Right ventricle myocardium superior (tissue), 1 donor: Measurements from ENCODE around the gene PRKCZ. TPM values are rescaled to one million over a fixed set of nuclear protein-coding genes. Genes with fewer than 3 reads are reported as not detected.
A peak's percentile ranks its signal among the peaks of the same experiment; 100 is the strongest.

Experiments
- ATAC-seq: fragments of 200-7000 bp; cut with Tn5 transposase; one replicate; pipeline ENCODE4 v1.9.1; 2020; ENCODE audit warnings: mild to moderate bottlenecking; ENCODE audit not compliant: poor library complexity
- DNase-seq: peaks from one replicate; pipeline ENCODE4 v3.0.0-alpha.2; 2020
- intact Hi-C: fragments of 100-400 bp; cut with DNase I; formaldehyde crosslinking; loops from one replicate; pipeline ENCODE4 v1.11.2; 2022
- total RNA-seq: library from RNA; stranded (reverse); fragmentation: NEBNext Ultra II Directional; extraction: Animal tissue kit (Norgen Biotek cat#: 25700); gene quantifications from one replicate; pipeline ENCODE4 v1.2.1, GENCODE V29; 2021
- donor health status: DM: no; HTN: yes; CAD: no; lungs with severe emphysema.

Gene PRKCZ
- total RNA-seq, 1 donor from 2014 or later: 13.5 TPM

GRCh38 chr1:2174348-2175054 lies 124.3 kb downstream of the PRKCZ start:
- intact Hi-C loops: no loop called here
- ATAC-seq (peak; percentile 86), DNase-seq (peak; percentile 75)

- ATAC-seq (no peak), DNase-seq (no peak)
- intact Hi-C loops: no loop called here
These were observed 124.8 kb downstream of the PRKCZ start for GRCh38 chr1:2175055-2175414.

GRCh38 chr1:2175681-2176454 lies 125.7 kb downstream of the PRKCZ start:
- DNase-seq (no peak), ATAC-seq (no peak)
- intact Hi-C loops: no loop called here

GRCh38 chr1:2176615-2177014 lies 126.4 kb downstream of the PRKCZ start:
- ATAC-seq (no peak), DNase-seq (no peak)
- intact Hi-C loops: no loop called here

GRCh38 chr1:2177541-2177940 lies 127.3 kb downstream of the PRKCZ start:
- intact Hi-C loops: no loop called here
- DNase-seq (no peak), ATAC-seq (no peak)

- DNase-seq: no peak
- intact Hi-C loops: no loop called here
- ATAC-seq: no peak
These were observed 127.8 kb downstream of the PRKCZ start for GRCh38 chr1:2177946-2178538.

GRCh38 chr1:2178875-2179274 lies 128.7 kb downstream of the PRKCZ start:
- ATAC-seq (no peak), DNase-seq (no peak)
- intact Hi-C loops: no loop called here

GRCh38 chr1:2179283-2180013 lies 129.2 kb downstream of the PRKCZ start:
- no peak for DNase-seq
- intact Hi-C loops: no loop called here
- no peak for ATAC-seq

- intact Hi-C loops: no loop called here
- ATAC-seq (no peak), DNase-seq (no peak)
These were observed 130.4 kb downstream of the PRKCZ start for GRCh38 chr1:2180297-2181245.

- intact Hi-C loops: no loop called here
- DNase-seq (no peak), ATAC-seq (no peak)
These were observed 131.1 kb downstream of the PRKCZ start for GRCh38 chr1:2181271-2181670.

- ATAC-seq: no peak
- DNase-seq: no peak
- intact Hi-C loops: no loop called here
These were observed 131.5 kb downstream of the PRKCZ start for GRCh38 chr1:2181752-2182151.

- DNase-seq (no peak), ATAC-seq (no peak)
- intact Hi-C loops: no loop called here
These were observed 132.2 kb downstream of the PRKCZ start for GRCh38 chr1:2182376-2182775.

GRCh38 chr1:2183937-2184334 lies 133.7 kb downstream of the PRKCZ start:
- DNase-seq (no peak), ATAC-seq (no peak)
- intact Hi-C loops: no loop called here

- intact Hi-C loops: no loop called here
- no peak for ATAC-seq
These were observed 134.3 kb downstream of the PRKCZ start for GRCh38 chr1:2184531-2184930.

GRCh38 chr1:2184934-2185333 lies 134.7 kb downstream of the PRKCZ start:
- intact Hi-C loops: no loop called here
- ATAC-seq: no peak
- DNase-seq: no peak

More at GRCh38 chr1:2184531-2184930, 134.3 kb downstream of the PRKCZ start:
- no peak for DNase-seq

- ATAC-seq: no peak
- intact Hi-C loops: no loop called here
- DNase-seq: no peak
These were observed 136.0 kb downstream of the PRKCZ start for GRCh38 chr1:2185880-2186855.

- DNase-seq (no peak), ATAC-seq (no peak)
- intact Hi-C loops: no loop called here
These were observed 136.7 kb downstream of the PRKCZ start for GRCh38 chr1:2186901-2187300.
